Measurements from ENCODE around the gene HLA-F. TPM values are rescaled to one million over a fixed set of nuclear protein-coding genes. Genes with fewer than 3 reads are reported as not detected.

Gene HLA-F
- total RNA-seq, 4 donors from 2014 or later, result 27.6 to 122 (median 85.8) TPM

DNA sequence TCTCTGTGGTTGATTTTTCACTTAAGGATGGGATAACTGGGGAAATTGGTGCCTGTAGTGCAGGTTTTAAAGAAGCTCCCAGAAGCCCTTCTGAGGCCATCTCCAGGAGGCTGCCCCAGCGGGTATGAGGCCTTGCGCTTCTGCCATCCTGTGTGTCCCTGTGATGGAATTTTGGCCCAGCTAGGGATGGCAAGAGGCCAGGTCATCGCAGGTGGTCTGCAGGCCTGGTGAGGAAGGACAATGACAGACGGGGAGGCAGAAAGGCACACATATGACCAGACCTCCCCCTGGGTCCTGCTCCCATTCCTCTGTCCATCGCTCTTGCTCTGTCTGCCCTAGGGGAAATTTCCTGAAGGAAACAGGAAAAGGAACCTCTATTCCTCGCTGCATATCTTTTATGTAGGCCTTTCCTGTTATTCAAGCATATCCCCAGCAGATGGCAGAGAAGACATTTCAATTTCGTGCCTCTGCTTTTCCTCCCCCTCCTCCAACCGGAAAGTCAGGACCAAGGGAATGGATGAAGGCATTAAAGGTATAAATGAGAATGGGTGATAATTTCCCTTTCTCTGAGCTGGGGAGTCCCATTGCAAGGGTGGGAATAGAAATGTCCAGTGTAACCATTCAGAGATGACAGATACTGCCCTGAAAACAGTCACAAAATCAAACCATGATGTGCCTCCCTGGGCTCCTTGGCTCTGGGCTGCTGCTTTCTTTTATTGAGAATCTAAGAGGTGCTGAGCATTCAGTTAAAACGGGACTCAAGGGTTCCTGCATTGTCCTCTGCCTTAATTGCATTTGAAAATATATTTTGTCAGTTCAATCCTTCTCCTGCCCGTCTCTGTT is 17.6 kb upstream of the HLA-F start:
- TF ChIP-seq, protein P1, sequence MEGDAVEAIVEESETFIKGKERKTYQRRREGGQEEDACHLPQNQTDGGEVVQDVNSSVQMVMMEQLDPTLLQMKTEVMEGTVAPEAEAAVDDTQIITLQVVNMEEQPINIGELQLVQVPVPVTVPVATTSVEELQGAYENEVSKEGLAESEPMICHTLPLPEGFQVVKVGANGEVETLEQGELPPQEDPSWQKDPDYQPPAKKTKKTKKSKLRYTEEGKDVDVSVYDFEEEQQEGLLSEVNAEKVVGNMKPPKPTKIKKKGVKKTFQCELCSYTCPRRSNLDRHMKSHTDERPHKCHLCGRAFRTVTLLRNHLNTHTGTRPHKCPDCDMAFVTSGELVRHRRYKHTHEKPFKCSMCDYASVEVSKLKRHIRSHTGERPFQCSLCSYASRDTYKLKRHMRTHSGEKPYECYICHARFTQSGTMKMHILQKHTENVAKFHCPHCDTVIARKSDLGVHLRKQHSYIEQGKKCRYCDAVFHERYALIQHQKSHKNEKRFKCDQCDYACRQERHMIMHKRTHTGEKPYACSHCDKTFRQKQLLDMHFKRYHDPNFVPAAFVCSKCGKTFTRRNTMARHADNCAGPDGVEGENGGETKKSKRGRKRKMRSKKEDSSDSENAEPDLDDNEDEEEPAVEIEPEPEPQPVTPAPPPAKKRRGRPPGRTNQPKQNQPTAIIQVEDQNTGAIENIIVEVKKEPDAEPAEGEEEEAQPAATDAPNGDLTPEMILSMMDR (IDR thresholded peaks at IDR 0.05; ENCODE audit: low read depth), result no peak

DNA sequence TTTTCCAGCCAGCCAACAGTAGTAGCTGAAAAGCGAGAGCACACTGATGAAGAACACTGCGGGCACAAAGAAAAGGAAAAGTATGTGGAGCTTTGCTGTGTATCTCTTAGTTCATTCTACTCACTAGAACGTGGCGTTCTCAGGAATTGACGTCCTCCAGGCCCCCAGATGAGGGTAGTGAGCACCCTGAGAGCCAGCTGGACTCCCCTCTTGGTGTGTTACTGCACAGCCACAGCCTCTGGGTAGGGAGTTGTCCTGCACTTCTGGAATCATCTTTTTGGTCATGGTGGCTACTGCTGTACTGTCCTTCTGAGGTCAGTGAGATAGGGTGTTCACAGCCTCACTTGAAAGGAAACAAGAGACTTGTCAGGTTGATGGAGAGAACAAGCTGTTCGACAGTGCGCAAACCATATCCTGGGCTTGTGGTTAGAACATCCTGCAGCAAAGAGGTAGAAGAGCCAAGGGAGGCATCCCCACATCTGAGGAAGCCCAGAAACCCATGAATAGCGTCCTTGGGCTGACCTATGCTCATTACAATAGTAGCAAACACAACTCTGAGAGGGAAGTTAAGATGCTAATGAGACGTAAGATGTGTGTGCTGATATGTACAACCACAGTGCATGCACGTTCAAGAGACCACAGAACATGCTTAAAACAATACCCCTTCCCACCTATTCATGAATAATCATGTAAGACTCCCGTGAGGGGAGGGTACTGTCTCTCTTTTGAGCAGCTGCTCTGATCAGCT is 14.6 kb upstream of the HLA-F start:
- TF ChIP-seq, protein P1 (IDR thresholded peaks at IDR 0.05; ENCODE audit: low read depth), result no peak

DNA sequence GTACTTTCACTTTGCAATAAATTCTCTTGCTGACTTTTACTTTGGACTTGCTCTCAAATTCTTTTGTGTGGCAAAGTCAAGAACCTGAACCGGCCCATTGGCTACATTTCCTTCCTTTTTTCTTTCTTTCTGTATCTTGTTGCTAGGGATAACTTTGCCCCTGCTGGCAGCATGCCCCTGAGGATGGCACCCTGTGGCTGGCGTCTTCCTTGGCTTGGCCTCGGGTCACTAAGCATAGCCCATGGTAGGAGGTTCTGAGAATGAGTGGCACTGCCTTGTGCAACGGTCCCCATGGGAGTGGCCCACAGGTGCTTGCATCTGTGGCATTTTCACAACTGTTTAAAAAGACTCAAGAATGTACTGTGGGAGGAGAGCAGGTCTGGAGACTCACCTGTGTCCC is 14.0 kb upstream of the HLA-F start:
- TF ChIP-seq, protein P1 (IDR thresholded peaks at IDR 0.05; ENCODE audit: low read depth), result no peak

DNA sequence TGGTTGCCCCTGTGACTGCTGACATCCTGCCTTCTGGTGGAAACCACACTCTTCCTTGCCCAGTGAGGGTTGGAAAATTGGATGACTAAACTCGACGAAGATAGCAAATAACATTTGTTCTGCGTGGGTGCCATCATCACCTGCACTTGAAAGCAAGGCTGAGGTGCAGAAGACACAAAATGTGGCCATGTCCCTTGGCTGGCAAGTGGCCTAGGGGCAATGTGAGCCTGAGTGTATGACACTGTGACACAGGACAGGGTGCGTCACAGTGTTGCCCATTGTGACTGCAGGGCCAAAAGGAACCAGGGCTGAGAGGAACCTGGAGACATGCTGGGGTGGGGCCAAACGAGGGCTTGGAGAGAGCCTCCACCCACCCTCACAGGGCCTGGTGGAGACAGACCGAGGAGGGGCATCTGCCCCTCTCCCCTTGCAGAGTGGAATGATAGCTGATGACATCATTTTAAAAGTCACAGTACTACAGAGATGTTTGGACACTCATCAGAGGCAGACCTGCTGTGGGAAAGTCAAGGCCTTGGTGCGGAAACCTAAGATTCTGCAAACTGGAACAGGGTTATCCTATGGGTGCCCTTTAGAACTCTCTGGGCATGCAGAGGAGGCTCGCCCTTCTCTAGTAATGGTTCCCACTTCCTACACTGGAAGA is 12.8 kb upstream of the HLA-F start:
- TF ChIP-seq, protein P1 (IDR thresholded peaks at IDR 0.05; ENCODE audit: low read depth), result no peak

DNA sequence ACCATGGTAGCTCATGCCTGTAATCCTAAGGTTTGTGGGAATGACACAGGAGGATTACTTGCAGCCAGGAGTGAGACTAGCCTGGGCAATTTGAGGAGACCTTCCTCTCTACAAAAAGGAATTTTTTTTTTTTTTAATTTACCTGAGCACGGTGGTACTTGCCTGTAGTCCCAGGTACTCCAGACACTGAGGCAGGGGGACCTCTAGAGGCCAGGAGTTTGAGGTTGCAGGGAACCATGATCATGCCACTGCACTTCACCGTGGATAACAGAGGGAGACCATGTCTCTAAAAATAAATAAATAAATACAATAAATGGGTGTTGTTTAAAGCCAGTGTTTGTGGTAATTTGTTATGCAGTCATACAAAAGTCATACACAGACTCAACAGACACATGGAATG is 2.4 kb upstream of the HLA-F start:
- TF ChIP-seq, protein P1 (IDR thresholded peaks at IDR 0.05; ENCODE audit: low read depth), result no peak

DNA sequence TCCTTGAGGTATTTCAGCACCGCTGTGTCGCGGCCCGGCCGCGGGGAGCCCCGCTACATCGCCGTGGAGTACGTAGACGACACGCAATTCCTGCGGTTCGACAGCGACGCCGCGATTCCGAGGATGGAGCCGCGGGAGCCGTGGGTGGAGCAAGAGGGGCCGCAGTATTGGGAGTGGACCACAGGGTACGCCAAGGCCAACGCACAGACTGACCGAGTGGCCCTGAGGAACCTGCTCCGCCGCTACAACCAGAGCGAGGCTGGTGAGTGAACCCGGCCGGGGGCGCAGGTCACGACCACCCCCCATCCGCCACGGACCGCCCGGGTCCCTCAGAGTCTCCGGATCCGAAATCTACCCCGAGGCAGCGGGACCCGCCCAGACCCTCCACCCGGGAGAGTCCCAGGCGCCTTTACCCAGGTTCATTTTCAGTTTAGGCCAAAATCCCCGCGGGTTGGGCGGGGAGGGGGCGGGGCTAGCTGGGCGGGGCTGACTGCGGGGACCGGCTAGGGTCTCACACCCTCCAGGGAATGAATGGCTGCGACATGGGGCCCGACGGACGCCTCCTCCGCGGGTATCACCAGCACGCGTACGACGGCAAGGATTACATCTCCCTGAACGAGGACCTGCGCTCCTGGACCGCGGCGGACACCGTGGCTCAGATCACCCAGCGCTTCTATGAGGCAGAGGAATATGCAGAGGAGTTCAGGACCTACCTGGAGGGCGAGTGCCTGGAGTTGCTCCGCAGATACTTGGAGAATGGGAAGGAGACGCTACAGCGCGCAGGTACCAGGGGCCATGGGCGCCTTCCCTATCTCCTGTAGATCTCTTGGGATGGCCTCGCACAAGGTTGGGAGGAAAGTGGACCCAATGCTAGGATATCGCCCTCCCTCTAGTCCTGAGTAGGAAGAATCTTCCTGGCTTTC is 693 bp downstream of the HLA-F start:
- TF ChIP-seq, protein P1 (IDR thresholded peaks at IDR 0.05; ENCODE audit: low read depth), result no peak

Data from subcutaneous adipose tissue (tissue), 4 donors.